Lung microvascular endothelial cell (primary cell): ENCODE measurements around the gene CXorf38. TPM values are rescaled to one million over a fixed set of nuclear protein-coding genes. Genes with fewer than 3 reads are reported as not detected.
"Not testable (repeated sequence)": the region's sequence is repeated elsewhere in the genome, so short reads cannot be mapped to it uniquely, and the experiment has no call there.

ENCODE experiments used
- DNase-seq, 2 donors: peaks; one replicate each; pipeline versions ENCODE4 v3.0.0 to v3.0.0-alpha.2; 2010; ENCODE audit warnings: low read depth in 2 of 2
- total RNA-seq: library from RNA; depleted of rRNA; stranded (reverse); fragments of >200 nt; gene quantifications from 2 replicates; pipeline ENCODE4 v1.2.1, GENCODE V29; 2014

Gene CXorf38
- total RNA-seq, 1 donor from 2014 or later = 11.1 TPM

- no peak for DNase-seq
These were observed 18.9 kb downstream of the CXorf38 start for GRCh38 chrX:40628506-40628905.

DNA sequence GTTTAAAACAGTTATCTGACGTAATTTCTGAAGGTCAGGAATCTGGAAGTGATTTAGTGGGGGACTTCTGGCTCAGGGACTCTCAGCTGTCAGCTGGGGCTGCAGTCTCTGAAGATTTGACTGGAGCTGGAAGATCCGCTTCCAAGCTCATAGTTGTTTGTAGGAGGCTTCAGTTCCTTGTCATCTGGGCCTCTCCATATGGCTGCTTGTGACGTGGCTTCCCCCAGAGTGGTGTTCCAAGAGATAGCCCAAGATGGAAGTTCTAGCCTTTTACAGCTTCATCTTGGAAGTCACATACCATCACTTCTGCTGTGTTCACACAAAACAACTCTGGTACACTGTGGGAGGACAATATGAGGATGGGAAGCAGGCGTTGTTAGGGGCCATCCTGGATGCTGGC is 22.1 kb downstream of the CXorf38 start:
- no peak for DNase-seq

DNA sequence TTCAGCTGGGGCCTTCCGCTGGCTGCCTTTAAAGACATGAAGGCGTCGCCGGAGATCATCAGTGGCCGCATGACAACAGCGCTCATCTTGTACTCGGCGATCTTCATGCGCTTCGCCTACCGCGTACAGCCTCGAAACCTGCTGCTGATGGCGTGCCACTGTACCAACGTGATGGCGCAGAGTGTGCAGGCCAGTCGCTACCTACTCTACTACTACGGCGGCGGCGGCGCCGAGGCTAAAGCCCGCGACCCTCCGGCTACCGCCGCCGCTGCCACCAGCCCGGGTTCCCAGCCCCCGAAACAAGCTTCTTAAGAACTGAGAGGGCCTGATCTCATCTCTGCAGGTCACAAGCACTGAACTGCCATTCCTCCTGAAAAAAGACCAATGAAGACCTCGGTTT is 23.7 kb downstream of the CXorf38 start:
- no peak for DNase-seq

DNA sequence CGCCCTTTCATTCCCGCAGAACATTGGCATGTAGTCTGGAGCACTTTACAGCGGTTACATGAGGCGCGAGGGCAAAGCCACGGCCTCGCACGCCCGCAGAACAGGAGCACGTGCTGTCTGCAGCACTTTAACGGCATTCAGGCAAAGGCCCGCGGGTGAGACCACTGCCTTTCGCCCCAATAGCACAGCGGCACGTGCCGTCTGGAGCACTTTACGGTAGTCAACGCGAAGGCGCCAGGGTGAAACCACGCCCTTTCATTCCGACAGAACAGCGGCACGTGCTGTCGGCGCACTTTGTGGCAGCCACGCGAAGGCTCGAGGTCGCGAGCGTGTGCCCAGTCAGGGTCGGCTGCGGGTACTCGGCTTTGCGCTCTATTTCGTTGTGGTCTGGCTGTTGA is 24.2 kb downstream of the CXorf38 start, which contains the start of gene MPC1L:
Gene MPC1L, plus strand, starts transcription at position 290 of the 398 bp plus-strand sequence. CDS start 138 bp downstream, outside the sequence.
- no peak for DNase-seq

- DNase-seq = no peak
These were observed 24.8 kb downstream of the CXorf38 start for GRCh38 chrX:40622479-40623138.

DNA sequence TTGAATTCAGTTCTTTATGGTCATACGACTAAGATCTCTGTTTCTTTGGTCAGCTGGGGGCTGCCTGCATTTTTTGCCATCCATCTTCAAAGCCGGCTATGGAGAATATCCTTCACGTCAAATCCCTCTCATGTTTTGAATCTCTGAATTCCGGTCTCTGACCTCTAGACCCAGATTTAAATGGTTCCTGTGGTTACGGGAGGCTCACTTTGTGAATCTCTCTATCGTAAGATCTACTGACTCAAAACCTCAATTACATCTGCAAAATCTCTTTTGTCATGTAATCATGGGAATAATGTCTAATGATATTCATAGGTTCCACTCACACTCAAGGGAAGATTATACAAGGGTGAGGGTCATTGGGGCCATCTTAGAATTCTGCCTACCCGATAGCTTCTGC is 29.8 kb downstream of the CXorf38 start:
- no peak for DNase-seq

GRCh38 chrX:40615976-40616375 is 31.4 kb downstream of the CXorf38 start:
- no peak for DNase-seq

DNA sequence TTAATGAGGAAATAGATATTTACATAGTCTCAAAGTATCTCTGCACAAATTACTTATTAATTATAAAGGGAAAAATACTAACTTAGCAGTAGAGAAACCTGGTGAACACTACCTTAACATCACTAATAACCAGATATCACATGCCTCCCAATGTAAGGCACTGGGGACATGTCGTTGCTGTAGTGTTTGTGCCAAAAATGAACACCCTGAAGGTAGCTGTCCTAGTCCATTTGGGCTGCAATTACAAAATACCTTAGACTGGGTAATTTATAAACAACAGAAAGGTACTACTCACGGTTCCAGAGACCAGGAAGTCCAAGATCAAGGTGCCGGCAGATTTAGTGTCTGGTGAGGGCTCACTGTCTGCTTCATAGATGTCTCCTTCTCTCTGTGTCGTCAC is 34.9 kb downstream of the CXorf38 start:
- DNase-seq = no peak

- no peak for DNase-seq
These were observed 40.0 kb downstream of the CXorf38 start for GRCh38 chrX:40607381-40607780.

DNA sequence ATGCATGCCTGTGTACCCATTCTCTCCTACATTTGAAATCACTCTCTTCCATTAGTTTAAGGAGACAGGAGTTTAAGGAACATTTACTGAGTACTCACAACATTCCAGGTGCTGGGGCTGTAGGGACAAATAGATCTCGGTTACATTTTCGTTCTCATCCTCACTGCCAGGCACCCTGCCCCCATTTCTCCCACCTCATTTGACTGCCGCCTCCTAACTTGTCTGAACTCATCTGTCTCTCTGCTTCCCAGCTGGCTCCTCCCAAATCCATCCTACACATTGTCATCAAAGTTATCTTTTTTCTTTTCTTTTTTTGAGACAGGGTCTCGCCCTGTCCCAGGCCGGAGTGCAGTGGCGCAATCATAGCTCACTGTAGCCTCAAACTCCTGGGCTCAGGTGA is 43.9 kb downstream of the CXorf38 start:
- DNase-seq = no peak

GRCh38 chrX:40589616-40590321 is 57.6 kb downstream of the CXorf38 start:
- DNase-seq = not testable (repeated sequence)

GRCh38 chrX:40587623-40588022 is 59.7 kb downstream of the CXorf38 start:
- DNase-seq = not testable (repeated sequence)

DNA sequence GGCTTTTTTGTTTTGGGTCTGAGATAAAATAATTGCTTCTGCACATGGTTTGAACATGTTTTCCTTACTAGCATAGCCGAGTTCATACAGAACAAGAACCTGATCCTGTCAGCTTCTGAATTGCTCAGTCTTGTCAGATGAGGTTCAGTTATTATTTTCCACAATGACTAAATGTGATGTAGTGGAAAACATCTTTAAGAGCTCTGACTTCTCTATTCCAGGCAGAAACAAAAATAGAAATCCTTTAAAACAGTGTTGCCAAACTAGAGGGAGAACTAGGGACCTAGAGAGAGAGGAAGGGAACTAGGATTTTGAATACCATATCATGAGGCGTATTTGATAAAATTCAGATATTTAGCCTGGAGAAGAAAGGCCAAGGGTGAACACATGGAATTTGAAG is 64.5 kb downstream of the CXorf38 start:
- DNase-seq = no peak

DNA sequence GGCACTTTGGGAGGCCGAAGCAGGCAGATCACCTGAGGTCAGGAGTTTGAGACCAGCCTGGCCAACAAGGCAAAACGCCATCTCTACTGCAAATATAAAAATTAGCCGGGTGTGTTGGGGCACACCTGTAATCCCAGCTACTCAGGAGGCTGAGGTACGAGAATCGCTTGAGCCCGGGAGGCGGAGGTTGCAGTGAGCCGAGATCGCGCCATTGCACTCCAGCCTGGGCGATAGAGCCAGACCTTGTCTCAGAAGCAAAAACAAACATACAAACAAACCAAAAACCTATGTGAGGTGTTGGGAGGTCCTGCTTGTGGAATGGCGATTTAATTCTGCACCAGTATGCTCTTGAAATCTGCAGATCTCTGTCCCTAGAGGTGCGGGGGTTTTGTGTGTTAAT is 65.2 kb downstream of the CXorf38 start:
- DNase-seq = not testable (repeated sequence)

GRCh38 chrX:40581336-40581920 is 65.9 kb downstream of the CXorf38 start:
- DNase-seq = peak; percentile 3 to 13

DNA sequence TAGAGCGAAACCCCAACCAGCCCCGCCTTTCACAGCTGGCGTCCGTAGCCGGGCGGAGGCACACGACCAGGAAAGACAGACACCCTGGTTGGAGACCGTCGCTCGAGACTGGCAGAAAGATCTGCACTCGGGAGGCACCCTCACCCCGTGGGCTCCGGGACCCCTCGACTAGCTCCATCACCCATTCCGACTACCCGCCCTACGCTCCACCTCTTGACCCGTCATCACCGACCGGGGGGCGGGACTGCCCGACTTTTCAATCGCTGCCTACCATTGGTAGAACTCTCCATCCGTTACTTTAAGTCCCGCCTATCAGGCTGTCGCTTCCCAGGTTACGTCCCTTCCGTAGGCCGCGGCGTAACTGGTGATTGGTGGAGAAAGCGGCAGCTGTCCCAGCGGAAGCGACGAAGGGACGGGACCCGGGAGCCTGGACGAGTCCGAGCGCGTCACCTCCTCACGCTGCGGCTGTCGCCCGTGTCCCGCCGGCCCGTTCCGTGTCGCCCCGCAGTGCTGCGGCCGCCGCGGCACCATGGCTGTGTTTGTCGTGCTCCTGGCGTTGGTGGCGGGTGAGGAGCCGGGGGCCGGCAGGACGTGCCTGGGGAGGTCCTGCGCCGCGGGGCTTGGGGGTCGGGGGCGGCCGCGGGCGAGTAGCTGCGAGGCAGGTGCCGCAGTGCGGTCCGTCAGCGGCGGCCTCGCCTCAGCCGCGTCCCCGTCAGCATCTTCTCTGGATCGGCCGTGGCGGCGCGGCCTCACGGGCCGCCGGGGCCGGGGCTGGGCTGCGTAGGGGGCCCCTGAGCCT is 66.6 kb downstream of the CXorf38 start, which contains the start of gene ATP6AP2:
Gene ATP6AP2, plus strand, starts transcription at position 434 of the 799 bp plus-strand sequence. Its CDS starts 96 bp downstream, at position 530.
- peak; percentile 94 to 95 for DNase-seq

GRCh38 chrX:40579900-40580536 is 67.3 kb downstream of the CXorf38 start:
- no peak for DNase-seq

GRCh38 chrX:40579141-40579540 is 68.2 kb downstream of the CXorf38 start:
- no peak for DNase-seq

DNA sequence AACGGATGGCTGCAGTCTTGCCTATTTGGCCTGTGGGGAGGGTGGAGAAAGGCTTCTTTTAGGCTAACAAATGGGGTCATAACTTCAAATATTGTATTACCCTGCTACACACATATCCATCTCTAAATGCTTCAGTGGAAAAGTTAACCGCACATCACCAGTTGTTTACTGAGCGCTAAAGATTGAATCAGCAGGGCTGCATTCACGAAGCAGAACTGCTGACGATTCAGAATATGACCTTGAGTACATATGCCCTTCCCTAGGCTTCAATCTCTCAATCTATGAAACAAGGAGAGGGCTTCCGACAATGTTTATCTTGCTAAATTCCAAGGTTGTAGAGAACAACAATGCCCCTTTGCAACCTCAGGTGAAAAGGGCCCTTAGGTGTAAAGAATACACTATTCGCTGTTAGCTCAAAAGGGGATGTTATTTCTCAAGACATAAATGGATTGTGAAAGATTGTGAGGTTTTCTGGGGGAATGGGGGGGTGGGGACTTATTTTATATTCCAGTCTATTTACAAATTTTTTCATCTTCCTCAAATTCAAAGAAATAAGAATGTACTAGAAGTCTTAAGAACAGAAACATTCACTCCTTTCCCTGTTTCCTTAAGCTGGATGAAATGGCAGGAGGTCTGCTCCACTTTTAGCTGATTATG is 69.2 kb downstream of the CXorf38 start:
- DNase-seq = no peak
